H1 (cell line): ENCODE measurements around the gene SLIT3. TPM values are rescaled to one million over a fixed set of nuclear protein-coding genes. Genes with fewer than 3 reads are reported as not detected.

ENCODE experiments used
- CTCF ChIA-PET: fragments of 300-600 bp; sonication (Branson Sonifier 250); formaldehyde crosslinking; loops from one replicate; lab custom pipeline; 2021; ENCODE audit not compliant: partially characterized antibody; lab: Charles Lee
- POLR2A ChIA-PET: fragments of 300-600 bp; sonication (Branson Sonifier 250); formaldehyde crosslinking; loops from one replicate; lab custom pipeline; 2021; ENCODE audit warnings: inconsistent platforms; ENCODE audit not compliant: partially characterized antibody; lab: Charles Lee
- DNase-seq, 2 experiments: peaks; one replicate each; pipeline versions ENCODE4 v3.0.0 to v3.0.0-alpha.2; 2010 to 2022; ENCODE audit warnings: low spot score in 2 of 2, low read depth in 1 of 2, mixed read lengths in 1 of 2
- FAIRE-seq: peaks from 2 replicates; lab custom pipeline; 2011; peaks lifted over from hg19 to GRCh38; lab: Jason Lieb, UNC
- H2AFZ ChIP-seq: 2 replicates; pipeline ENCODE4 v1.8.1; 2012; ENCODE audit warnings: low read length, inconsistent platforms
- H2AK5ac ChIP-seq: 2 replicates; pipeline ENCODE4 v1.6.1; 2013; ENCODE audit warnings: low read depth, low read length
- H2BK120ac ChIP-seq: replicated peaks from 2 replicates; pipeline ENCODE3; 2013; ENCODE audit warnings: low read depth, low read length, inconsistent platforms
- H2BK12ac ChIP-seq: 2 replicates; pipeline ENCODE4 v1.6.1; 2013; ENCODE audit warnings: low read depth, low read length
- H2BK15ac ChIP-seq: 2 replicates; pipeline ENCODE4 v1.6.1; 2013; ENCODE audit warnings: low read length
- H2BK20ac ChIP-seq: 2 replicates; pipeline ENCODE4 v1.6.1; 2013; ENCODE audit warnings: low read length
- H2BK5ac ChIP-seq: 2 replicates; pipeline ENCODE4 v1.6.1; 2013; ENCODE audit warnings: low read depth, low read length
- H3K14ac ChIP-seq: 2 replicates; pipeline ENCODE4 v1.6.1; 2013; ENCODE audit warnings: inconsistent platforms; ENCODE audit not compliant: insufficient read length
- H3K18ac ChIP-seq: 2 replicates; pipeline ENCODE4 v1.6.1; 2013; ENCODE audit warnings: low read length; ENCODE audit errors: extremely low read depth
- H3K23ac ChIP-seq: 2 replicates; pipeline ENCODE4 v1.6.1; 2013; ENCODE audit warnings: inconsistent platforms; ENCODE audit not compliant: insufficient read length
- H3K23me2 ChIP-seq: 2 replicates; pipeline ENCODE4 v1.6.1; 2013; ENCODE audit warnings: low read depth, low read length
- H3K27ac ChIP-seq: 2 replicates; pipeline ENCODE4 v1.6.1; 2011; ENCODE audit warnings: low read depth, low read length, inconsistent platforms
- H3K27me3 ChIP-seq, 4 experiments: replicated peaks in 1 of 4; 1 replicate in 1 of 4; 2 replicates in 3 of 4; pipeline versions ENCODE4 v1.6.1 to v1.8.1; 2011 to 2013; ENCODE audit warnings: low read length in 3 of 4, mild to moderate bottlenecking in 3 of 4, inconsistent platforms in 2 of 4, mixed read lengths in 2 of 4, moderate library complexity in 1 of 4; ENCODE audit not compliant: control insufficient read depth in 3 of 4, insufficient read depth in 3 of 4; ENCODE audit errors: extremely low read depth in 1 of 4
- H3K36me3 ChIP-seq, 4 experiments: 2 replicates each; pipeline versions ENCODE4 v1.6.1 to v1.8.1; 2011 to 2013; ENCODE audit warnings: mild to moderate bottlenecking in 4 of 4, low read length in 3 of 4, moderate library complexity in 2 of 4, control low read depth in 1 of 4, inconsistent platforms in 1 of 4; ENCODE audit not compliant: insufficient read depth in 4 of 4, control insufficient read depth in 2 of 4
- H3K4ac ChIP-seq: replicated peaks from 2 replicates; pipeline ENCODE3; 2013; ENCODE audit warnings: low read length, low read depth, mixed read lengths, inconsistent platforms; ENCODE audit not compliant: insufficient read length
- H3K4me1 ChIP-seq, 4 experiments: replicated peaks in 1 of 4; 1 replicate in 1 of 4; 2 replicates in 3 of 4; pipeline versions ENCODE4 v1.6.1 to v1.8.1; 2011 to 2013; ENCODE audit warnings: low read length in 3 of 4, inconsistent platforms in 2 of 4, mixed read lengths in 1 of 4; ENCODE audit not compliant: insufficient read depth in 4 of 4, control insufficient read depth in 3 of 4
- H3K4me2 ChIP-seq, 2 experiments: 2 replicates each; pipeline versions ENCODE4 v1.6.1 to v1.8.1; 2011 to 2013; ENCODE audit warnings: low read depth in 2 of 2, low read length in 2 of 2, control low read depth in 1 of 2, inconsistent platforms in 1 of 2, mild to moderate bottlenecking in 1 of 2; ENCODE audit not compliant: insufficient read depth in 1 of 2
- H3K4me3 ChIP-seq, 4 experiments: fragments of 200-600, 300-600 bp in 1 of 4; sonication (generic), shearing (Covaris generic), sonication (Bioruptor Twin) in 1 of 4; 2 replicates each; pipeline versions ENCODE4 v1.5.1 to v1.8.1; 2011 to 2016; ENCODE audit warnings: low read length in 4 of 4, low read depth in 3 of 4, control low read depth in 2 of 4, inconsistent platforms in 2 of 4, mild to moderate bottlenecking in 2 of 4, mixed read lengths in 1 of 4, moderate library complexity in 1 of 4; ENCODE audit not compliant: insufficient read depth in 2 of 4; ENCODE audit errors: extremely low read depth in 1 of 4
- H3K56ac ChIP-seq: replicated peaks from 2 replicates; pipeline ENCODE3; 2013; ENCODE audit warnings: low read depth, mild to moderate bottlenecking, mixed read lengths, low read length, inconsistent platforms; ENCODE audit not compliant: insufficient read length
- H3K79me1 ChIP-seq: 2 replicates; pipeline ENCODE4 v1.6.1; 2013; ENCODE audit warnings: low read depth, low read length, control low read depth
- H3K79me2 ChIP-seq, 2 experiments: 2 replicates each; pipeline versions ENCODE4 v1.6.1 to v1.8.1; 2012 to 2013; ENCODE audit warnings: low read length in 2 of 2, mild to moderate bottlenecking in 2 of 2, inconsistent platforms in 1 of 2; ENCODE audit not compliant: insufficient read depth in 2 of 2, control insufficient read depth in 1 of 2
- H3K9ac ChIP-seq, 4 experiments: replicated peaks in 1 of 4; 1 replicate in 1 of 4; 2 replicates in 3 of 4; pipeline versions ENCODE4 v1.6.1 to v1.8.1; 2011 to 2013; ENCODE audit warnings: low read depth in 3 of 4, low read length in 3 of 4, control low read depth in 2 of 4, mild to moderate bottlenecking in 2 of 4, moderate library complexity in 2 of 4, inconsistent platforms in 1 of 4; ENCODE audit errors: extremely low read depth in 1 of 4
- H3K9me3 ChIP-seq, 2 experiments: 2 replicates each; pipeline versions ENCODE4 v1.6.1 to v1.8.1; 2012 to 2013; ENCODE audit warnings: mild to moderate bottlenecking in 2 of 2, moderate library complexity in 2 of 2, control low read depth in 1 of 2, inconsistent platforms in 1 of 2, low read depth in 1 of 2, low read length in 1 of 2, mixed read lengths in 1 of 2; ENCODE audit not compliant: insufficient read depth in 2 of 2
- H4K20me1 ChIP-seq, 2 experiments: replicated peaks in 1 of 2; 2 replicates each; pipeline versions ENCODE3 to v1.8.1; 2011 to 2013; ENCODE audit warnings: inconsistent platforms in 2 of 2, low read length in 2 of 2, mild to moderate bottlenecking in 1 of 2; ENCODE audit not compliant: insufficient read depth in 2 of 2, control insufficient read depth in 1 of 2
- H4K5ac ChIP-seq: 2 replicates; pipeline ENCODE4 v1.6.1; 2013; ENCODE audit warnings: low read length, low read depth, mixed read lengths, inconsistent platforms; ENCODE audit not compliant: insufficient read length
- H4K8ac ChIP-seq: 2 replicates; pipeline ENCODE4 v1.8.0; 2013; ENCODE audit warnings: mild to moderate bottlenecking, moderate library complexity, low read length, inconsistent platforms; ENCODE audit not compliant: insufficient read depth; ENCODE audit errors: extremely low read depth
- H4K91ac ChIP-seq: replicated peaks from 2 replicates; pipeline ENCODE3; 2013; ENCODE audit warnings: low read length, mixed read lengths, inconsistent platforms; ENCODE audit not compliant: insufficient read length
- BRCA1 ChIP-seq: IDR thresholded peaks from 2 replicates; pipeline ENCODE4 v1.6.1; 2012; ENCODE audit warnings: low read depth, low read length, improper control_type of control experiment
- EGR1 ChIP-seq: IDR thresholded peaks from 2 replicates; pipeline ENCODE4 v1.6.1; 2011; ENCODE audit warnings: low read depth, low read length, borderline replicate concordance
- GABPA ChIP-seq: IDR thresholded peaks from 2 replicates; pipeline ENCODE4 v1.6.1; 2011; ENCODE audit warnings: mild to moderate bottlenecking, low read length, moderate library complexity, borderline replicate concordance; ENCODE audit not compliant: insufficient read depth
- JUN ChIP-seq: IDR thresholded peaks from 2 replicates; pipeline ENCODE4 v1.6.1; 2011; ENCODE audit warnings: low read depth, mild to moderate bottlenecking, improper control_type of control experiment, low read length
- JUND ChIP-seq: IDR thresholded peaks from 2 replicates; pipeline ENCODE4 v1.6.1; 2011; ENCODE audit warnings: mild to moderate bottlenecking, improper control_type of control experiment, low read length
- RBBP5 ChIP-seq: IDR thresholded peaks from 2 replicates; pipeline ENCODE4 v1.7.1; 2012; ENCODE audit warnings: low read depth, mild to moderate bottlenecking, inconsistent platforms, low read length, moderate library complexity, borderline replicate concordance
- SAP30 ChIP-seq: fragments of 300-600 bp; sonication (generic); IDR thresholded peaks from 2 replicates; pipeline ENCODE4 v1.7.1; 2012; ENCODE audit warnings: low read length, moderate library complexity, mild to moderate bottlenecking, inconsistent platforms; ENCODE audit not compliant: insufficient read depth, insufficient replicate concordance
- SIRT6 ChIP-seq: IDR thresholded peaks from one replicate; pipeline ENCODE4 v1.7.1; 2012; ENCODE audit warnings: low read length, inconsistent platforms
- SUZ12 ChIP-seq: fragments of 200-600 bp; sonication (generic); IDR thresholded peaks from 2 replicates; pipeline ENCODE4 v1.6.1; 2012; ENCODE audit warnings: mild to moderate bottlenecking, inconsistent platforms, low read length, moderate library complexity, mixed read lengths
- TAF7 ChIP-seq: optimal IDR thresholded peaks from 2 replicates; pipeline ENCODE3; 2011; ENCODE audit warnings: low read depth, mild to moderate bottlenecking, inconsistent platforms, low read length, moderate library complexity, borderline replicate concordance
- TBP ChIP-seq: IDR thresholded peaks from 2 replicates; pipeline ENCODE4 v1.6.1; 2011; ENCODE audit warnings: low read depth, low read length, improper control_type of control experiment
- TEAD4 ChIP-seq: IDR thresholded peaks from 2 replicates; pipeline ENCODE4 v1.6.1; 2012; ENCODE audit warnings: low read depth, low read length, inconsistent platforms, mixed read lengths
- WGBS, 2 experiments: shearing (Covaris generic) in 1 of 2; methylation state at CpG; one replicate each; pipeline versions ENCODE4 v1.1.6 to v1.1.7; 2013 to 2015; ENCODE audit warnings: low lambda C conversion rate in 2 of 2, mixed read lengths in 2 of 2, inconsistent platforms in 1 of 2, low coverage in 1 of 2, missing lambda C conversion rate in 1 of 2; ENCODE audit not compliant: insufficient replicate concordance in 2 of 2, insufficient coverage in 1 of 2, insufficient read length in 1 of 2; ENCODE audit errors: extremely low coverage in 1 of 2, missing lambda C conversion rate in 1 of 2; 5-methylcytosine and 5-hydroxymethylcytosine counted together
- polyA plus RNA-seq, 7 experiments: library from polyadenylated mRNA; depleted of rRNA in 3 of 7; stranded (reverse) in 5 of 7; unstranded in 2 of 7; fragments of >200 nt in 5 of 7; fragments of 200-250 nt in 2 of 7; gene quantifications; 1 replicate in 5 of 7; 2 replicates in 1 of 7; 4 replicates in 1 of 7; pipeline versions ENCODE4 v1.2.1 to v1.2.3, GENCODE V29; 2011 to 2013; ENCODE audit warnings: missing spikeins in 2 of 7, mixed read lengths in 2 of 7
- total RNA-seq: library from RNA; stranded (reverse); fragmentation: NEBNext Ultra II Directional; extraction: Animal tissue kit (Norgen Biotek cat#: 25700); gene quantifications from 2 replicates; pipeline ENCODE4 v1.2.1, GENCODE V29; 2021
- TF ChIP-seq, protein P1 (sequence below): IDR thresholded peaks from 2 replicates; pipeline ENCODE4 v1.6.1; 2011; ENCODE audit warnings: low read depth, mild to moderate bottlenecking, low read length; ENCODE audit not compliant: insufficient read depth

The SLIT3 gene
- total and polyA plus RNA-seq, 2 of the 8 experiments (the other 6 are each of a cell fraction or from before 2014, with no cell fraction given), result 1.1 to 1.2 TPM

DNA sequence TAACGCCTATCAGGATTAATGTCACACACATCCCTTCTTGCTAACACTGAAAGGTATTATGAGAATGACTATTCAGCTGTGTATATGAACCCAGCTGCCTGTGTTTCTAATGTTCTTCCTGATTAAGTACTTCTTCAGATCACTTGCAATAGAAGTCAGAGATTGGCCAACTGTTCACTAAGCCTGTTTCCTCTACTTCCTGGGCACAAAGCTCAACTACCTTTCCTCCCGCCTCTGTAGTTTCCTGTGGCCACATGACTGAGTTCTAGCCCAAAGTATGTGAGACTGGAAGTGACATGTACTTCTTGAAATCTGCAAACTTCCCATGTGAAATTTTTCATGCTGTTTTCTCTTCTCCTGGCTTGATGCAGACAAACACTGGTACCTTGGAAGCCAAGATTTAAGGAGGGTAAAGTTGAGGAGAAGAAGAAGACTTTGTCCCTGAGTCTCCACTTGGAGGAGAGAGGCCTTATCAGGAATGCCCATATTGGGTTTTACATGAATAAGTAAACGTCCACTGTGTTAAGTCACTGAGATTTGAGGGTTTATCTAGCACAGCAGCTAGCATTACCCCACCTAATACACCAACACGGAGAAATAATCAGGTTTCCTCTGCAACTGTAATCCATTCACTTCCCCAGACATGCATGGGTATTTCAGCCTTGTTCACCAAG, 58.6 kb downstream of the SLIT3 start:
- Histone ChIP-seq H3K79me1 (no peaks in the 10 kb centered on the region), H3K36me3 (no peaks in the 10 kb centered on the region), H3K56ac (no peak overlapping the region), H3K18ac (no peak overlapping the region), H4K5ac (no peak overlapping the region), H4K8ac (no peak overlapping the region), H2AK5ac (no peak overlapping the region), H3K14ac (no peak overlapping the region), H3K4me1 (no peaks in the 10 kb centered on the region), H3K27ac (no peak overlapping the region), H2AFZ (no peak overlapping the region), H2BK15ac (no peak overlapping the region), H3K23ac (no peak overlapping the region), H3K27me3 (no peaks in the 10 kb centered on the region), H3K9me3 (no peaks in the 10 kb centered on the region), H3K79me2 (no peaks in the 10 kb centered on the region), H2BK5ac (no peak overlapping the region), H3K23me2 (no peaks in the 10 kb centered on the region), H2BK20ac (no peak overlapping the region), H2BK12ac (no peak overlapping the region), H3K9ac (no peak overlapping the region), H3K4ac (no peak overlapping the region), H4K91ac (no peak overlapping the region), H3K4me3 (no peak overlapping the region), H2BK120ac (no peak overlapping the region), H4K20me1 (no peaks in the 10 kb centered on the region), H3K4me2 (no peak overlapping the region)
- WGBS, 2 experiments, result 88% methylated on average over 4 of the region's 4 CpGs; no CpG with 5 or more reads in 1 of the 2 experiments
- DNase-seq (no peak), FAIRE-seq (no peak)
- ChIA-PET CTCF (interaction anchor here (0.6 to 1.4 kb wide), 2 partner anchors 22 to 254 kb away, joined by 3 read pairs; no protein-coding TSS in a partner anchor), POLR2A (no interaction called here)
- TF ChIP-seq TAF7, result no peak
- no peak for TF ChIP-seq SAP30
- TF ChIP-seq EGR1, result no peak
- no peak for TF ChIP-seq GABPA
- TF ChIP-seq TEAD4, result no peak
- TF ChIP-seq TBP, result no peak
- TF ChIP-seq RBBP5, result no peak
- TF ChIP-seq JUND, result no peak
- no peak for TF ChIP-seq SIRT6
- TF ChIP-seq SUZ12, result no peak
- TF ChIP-seq BRCA1, result no peak
- TF ChIP-seq, protein P1, sequence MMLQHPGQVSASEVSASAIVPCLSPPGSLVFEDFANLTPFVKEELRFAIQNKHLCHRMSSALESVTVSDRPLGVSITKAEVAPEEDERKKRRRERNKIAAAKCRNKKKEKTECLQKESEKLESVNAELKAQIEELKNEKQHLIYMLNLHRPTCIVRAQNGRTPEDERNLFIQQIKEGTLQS, result no peak
- TF ChIP-seq JUN, result no peak
